ENCODE results near the gene FAM120A. TPM values are rescaled to one million over a fixed set of nuclear protein-coding genes. Genes with fewer than 3 reads are reported as not detected.

The FAM120A gene
- polyA plus RNA-seq, 6 donors from 2014 or later, result 6.8 to 16.7 (median 11.0) TPM

- H3K9me3 Mint-ChIP-seq, result peaks cover 0 to 2% (median 0%) of the 10 kb centered on the region in 7 donors
- H3K27ac Mint-ChIP-seq, result peak overlapping the region in 3 of 6 donors; percentile 2 to 40 (median 5)
- peaks cover 31 to 50% (median 42%) of the 10 kb centered on the region in 3 donors for H3K4me1 Mint-ChIP-seq
- ATAC-seq (ENCODE audit: low read depth in 2 of 2) (no peak), DNase-seq (no peak)
- H3K36me3 Mint-ChIP-seq, result peaks cover 16 to 26% of the 10 kb centered on the region in 2 donors
- no peaks in the 10 kb centered on the region for H3K27me3 Mint-ChIP-seq
- no peak overlapping the region for H3K4me3 Mint-ChIP-seq
Observed at GRCh38 chr9:93488244-93488643, 36.8 kb downstream of the FAM120A start.

- no peaks in the 10 kb centered on the region for H3K27me3 Mint-ChIP-seq
- no peak overlapping the region for H3K27ac Mint-ChIP-seq
- peaks cover 25 to 49% (median 28%) of the 10 kb centered on the region in 3 donors for H3K4me1 Mint-ChIP-seq
- H3K36me3 Mint-ChIP-seq, result peaks cover 25 to 27% of the 10 kb centered on the region in 2 donors
- DNase-seq (no peak), ATAC-seq (ENCODE audit: low read depth in 2 of 2) (no peak)
- H3K4me3 Mint-ChIP-seq, result no peak overlapping the region
- H3K9me3 Mint-ChIP-seq, result no peaks in the 10 kb centered on the region
Observed at GRCh38 chr9:93491593-93492232, 40.2 kb downstream of the FAM120A start.

GRCh38 chr9:93492327-93492726, 40.8 kb downstream of the FAM120A start:
- Mint-ChIP-seq H3K27ac (peak overlapping the region in 2 of 6 donors; percentile 63), H3K9me3 (no peaks in the 10 kb centered on the region), H3K36me3 (peaks cover 23 to 27% of the 10 kb centered on the region in 2 donors), H3K4me3 (no peak overlapping the region), H3K4me1 (peaks cover 22 to 44% (median 24%) of the 10 kb centered on the region in 3 donors), H3K27me3 (no peaks in the 10 kb centered on the region)
- ATAC-seq (ENCODE audit: low read depth in 2 of 2) (no peak), DNase-seq (no peak)

GRCh38 chr9:93493949-93494348, 42.5 kb downstream of the FAM120A start:
- Mint-ChIP-seq H3K36me3 (peaks cover 12 to 21% of the 10 kb centered on the region in 2 donors), H3K4me3 (no peak overlapping the region), H3K27me3 (no peaks in the 10 kb centered on the region), H3K4me1 (peaks cover 10 to 29% (median 12%) of the 10 kb centered on the region in 3 donors), H3K27ac (no peak overlapping the region), H3K9me3 (no peaks in the 10 kb centered on the region)
- no peak for ATAC-seq (ENCODE audit: low read depth in 2 of 2)
- no peak for DNase-seq

GRCh38 chr9:93496285-93496684, 44.8 kb downstream of the FAM120A start:
- Mint-ChIP-seq H3K4me1 (peaks cover 16 to 33% (median 24%) of the 10 kb centered on the region in 3 donors), H3K9me3 (no peaks in the 10 kb centered on the region), H3K27me3 (no peaks in the 10 kb centered on the region), H3K27ac (peak overlapping the region in 1 of 6 donors; percentile 60), H3K4me3 (no peak overlapping the region), H3K36me3 (peaks cover 30% of the 10 kb centered on the region in 2 donors)
- no peak for ATAC-seq (ENCODE audit: low read depth in 2 of 2)
- no peak for DNase-seq

GRCh38 chr9:93500571-93501298, 49.2 kb downstream of the FAM120A start:
- DNase-seq (no peak), ATAC-seq (ENCODE audit: low read depth in 2 of 2) (no peak)
- H3K36me3 Mint-ChIP-seq, result peaks cover 20 to 23% of the 10 kb centered on the region in 2 donors
- H3K4me3 Mint-ChIP-seq, result peak overlapping the region in 3 of 8 donors; percentile 17 to 63 (median 27)
- H3K27me3 Mint-ChIP-seq, result no peaks in the 10 kb centered on the region
- H3K27ac Mint-ChIP-seq, result peak overlapping the region in 4 of 6 donors; percentile 60 to 90 (median 71)
- H3K9me3 Mint-ChIP-seq, result no peaks in the 10 kb centered on the region
- H3K4me1 Mint-ChIP-seq, result peaks cover 43 to 44% (median 44%) of the 10 kb centered on the region in 3 donors

- H3K27me3 Mint-ChIP-seq, result no peaks in the 10 kb centered on the region
- ATAC-seq (ENCODE audit: low read depth in 2 of 2), result no peak
- peak overlapping the region in 3 of 8 donors; percentile 2 to 4 (median 2) for H3K4me3 Mint-ChIP-seq
- peaks cover 44 to 50% (median 49%) of the 10 kb centered on the region in 3 donors for H3K4me1 Mint-ChIP-seq
- H3K9me3 Mint-ChIP-seq, result no peaks in the 10 kb centered on the region
- peaks cover 20 to 23% of the 10 kb centered on the region in 2 donors for H3K36me3 Mint-ChIP-seq
- no peak for DNase-seq
- H3K27ac Mint-ChIP-seq, result peak overlapping the region in 5 of 6 donors; percentile 13 to 90 (median 64)
Observed at GRCh38 chr9:93501406-93501805, 49.9 kb downstream of the FAM120A start.

- DNase-seq (no peak), ATAC-seq (ENCODE audit: low read depth in 2 of 2) (no peak)
- H3K4me3 Mint-ChIP-seq, result no peak overlapping the region
- no peaks in the 10 kb centered on the region for H3K27me3 Mint-ChIP-seq
- H3K27ac Mint-ChIP-seq, result no peak overlapping the region
- H3K4me1 Mint-ChIP-seq, result peaks cover 58 to 69% (median 66%) of the 10 kb centered on the region in 3 donors
- peaks cover 17 to 20% of the 10 kb centered on the region in 2 donors for H3K36me3 Mint-ChIP-seq
- H3K9me3 Mint-ChIP-seq, result no peaks in the 10 kb centered on the region
Observed at GRCh38 chr9:93503381-93503780, 51.9 kb downstream of the FAM120A start.

- peak overlapping the region in 5 of 8 donors; percentile 44 to 70 (median 57) for H3K4me3 Mint-ChIP-seq
- peaks cover 7 to 9% of the 10 kb centered on the region in 2 donors for H3K36me3 Mint-ChIP-seq
- no peak for DNase-seq
Observed at GRCh38 chr9:93505541-93506132, 54.2 kb downstream of the FAM120A start.

GRCh38 chr9:93507768-93508167, 56.3 kb downstream of the FAM120A start:
- no peak for ATAC-seq (ENCODE audit: low read depth in 2 of 2)
- no peak for DNase-seq
- Mint-ChIP-seq H3K4me1 (peaks cover 50 to 72% (median 70%) of the 10 kb centered on the region in 3 donors), H3K27ac (no peak overlapping the region), H3K9me3 (no peaks in the 10 kb centered on the region), H3K27me3 (no peaks in the 10 kb centered on the region), H3K4me3 (peak overlapping the region in 2 of 8 donors; percentile 21 to 39), H3K36me3 (no peaks in the 10 kb centered on the region)

More at GRCh38 chr9:93505541-93506132, 54.2 kb downstream of the FAM120A start:
- no peak for ATAC-seq (ENCODE audit: low read depth in 2 of 2)
- H3K9me3 Mint-ChIP-seq, result no peaks in the 10 kb centered on the region
- no peaks in the 10 kb centered on the region for H3K27me3 Mint-ChIP-seq
- H3K4me1 Mint-ChIP-seq, result peaks cover 53 to 68% (median 64%) of the 10 kb centered on the region in 3 donors
- peak overlapping the region; percentile 25 to 77 (median 54) for H3K27ac Mint-ChIP-seq

- no peak for DNase-seq
- no peak overlapping the region for H3K4me3 Mint-ChIP-seq
- no peaks in the 10 kb centered on the region for H3K36me3 Mint-ChIP-seq
- peaks cover 52 to 74% (median 72%) of the 10 kb centered on the region in 3 donors for H3K4me1 Mint-ChIP-seq
- H3K27me3 Mint-ChIP-seq, result no peaks in the 10 kb centered on the region
- ATAC-seq (ENCODE audit: low read depth in 2 of 2), result no peak
- H3K9me3 Mint-ChIP-seq, result no peaks in the 10 kb centered on the region
- H3K27ac Mint-ChIP-seq, result peak overlapping the region in 1 of 6 donors; percentile 58
Observed at GRCh38 chr9:93508207-93508606, 56.7 kb downstream of the FAM120A start.

GRCh38 chr9:93509084-93509483, 57.6 kb downstream of the FAM120A start:
- Mint-ChIP-seq H3K4me1 (peaks cover 53 to 76% (median 73%) of the 10 kb centered on the region in 3 donors), H3K27ac (peak overlapping the region in 1 of 6 donors; percentile 19), H3K36me3 (no peaks in the 10 kb centered on the region), H3K9me3 (no peaks in the 10 kb centered on the region), H3K4me3 (no peak overlapping the region), H3K27me3 (no peaks in the 10 kb centered on the region)
- no peak for ATAC-seq (ENCODE audit: low read depth in 2 of 2)
- no peak for DNase-seq

- no peaks in the 10 kb centered on the region for H3K9me3 Mint-ChIP-seq
- H3K4me1 Mint-ChIP-seq, result peaks cover 46 to 66% (median 65%) of the 10 kb centered on the region in 3 donors
- ATAC-seq (ENCODE audit: low read depth in 2 of 2) (no peak), DNase-seq (no peak)
- H3K27ac Mint-ChIP-seq, result no peak overlapping the region
- H3K4me3 Mint-ChIP-seq, result peak overlapping the region in 1 of 8 donors; percentile 13
- H3K36me3 Mint-ChIP-seq, result no peaks in the 10 kb centered on the region
- H3K27me3 Mint-ChIP-seq, result no peaks in the 10 kb centered on the region
Observed at GRCh38 chr9:93510041-93510440, 58.6 kb downstream of the FAM120A start.

Measured in naive B cell (primary cell).